GM23338 (cell line): ENCODE measurements around the gene GIGYF2. TPM values are rescaled to one million over a fixed set of nuclear protein-coding genes. Genes with fewer than 3 reads are reported as not detected.

Experiments used
- ATAC-seq: fragments of 200-7000 bp; cut with Tn5 transposase; 3 replicates; pipeline ENCODE4 v1.9.1; 2020
- DNase-seq: peaks from one replicate; pipeline ENCODE4 v3.0.0-alpha.2; 2015; ENCODE audit warnings: low spot score
- H2AFZ ChIP-seq: fragments of 200-600 bp; sonication (generic); 2 replicates; pipeline ENCODE4 v1.8.0; 2016; ENCODE audit warnings: antibody characterized with exemption, mild to moderate bottlenecking, moderate library complexity
- H3F3A ChIP-seq: fragments of 200-600 bp; sonication (generic); replicated peaks from 2 replicates; pipeline ENCODE4 v1.8.0; 2017; ENCODE audit warnings: antibody characterized with exemption, mixed run types, low read depth
- H3K27ac ChIP-seq: fragments of 200-600 bp; sonication (generic); 2 replicates; pipeline ENCODE4 v1.6.1; 2016; ENCODE audit warnings: low read depth
- H3K27me3 ChIP-seq: fragments of 200-600 bp; sonication (generic); 2 replicates; pipeline ENCODE4 v1.8.0; 2016; ENCODE audit warnings: mild to moderate bottlenecking, mixed run types, moderate library complexity; ENCODE audit not compliant: insufficient read depth
- H3K36me3 ChIP-seq: fragments of 200-600 bp; sonication (generic); 2 replicates; pipeline ENCODE4 v1.8.0; 2016; ENCODE audit warnings: mild to moderate bottlenecking; ENCODE audit not compliant: insufficient read depth
- H3K4me1 ChIP-seq: fragments of 200-600 bp; sonication (generic); 2 replicates; pipeline ENCODE4 v1.8.0; 2016; ENCODE audit warnings: mild to moderate bottlenecking, moderate library complexity; ENCODE audit not compliant: insufficient read depth
- H3K4me2 ChIP-seq: fragments of 200-600 bp; sonication (generic); 2 replicates; pipeline ENCODE4 v1.7.1; 2017; ENCODE audit warnings: mixed run types
- H3K4me3 ChIP-seq: fragments of 200-600 bp; sonication (generic); 2 replicates; pipeline ENCODE4 v1.6.1; 2016; ENCODE audit warnings: mixed run types
- H3K79me2 ChIP-seq: fragments of 200-600 bp; sonication (generic); replicated peaks from 2 replicates; pipeline ENCODE4 v1.8.0; 2017; ENCODE audit warnings: mild to moderate bottlenecking; ENCODE audit not compliant: insufficient read depth
- H3K9me2 ChIP-seq: fragments of 200-600 bp; sonication (generic); 2 replicates; pipeline ENCODE4 v1.8.0; 2017; ENCODE audit not compliant: insufficient read depth
- H4K20me1 ChIP-seq: fragments of 200-600 bp; sonication (generic); replicated peaks from 2 replicates; pipeline ENCODE4 v1.8.0; 2017; ENCODE audit warnings: mild to moderate bottlenecking; ENCODE audit not compliant: insufficient read depth
- H3K27ac Mint-ChIP-seq: 2 replicates; pipeline ENCODE4 v1.8.0; 2020; ENCODE audit warnings: inconsistent platforms, mild to moderate bottlenecking, moderate library complexity, mixed read lengths
- H3K27me3 Mint-ChIP-seq: 3 replicates; pipeline ENCODE4 v1.8.0; 2022; ENCODE audit warnings: low read depth, mild to moderate bottlenecking, moderate library complexity, mixed read lengths, inconsistent platforms; ENCODE audit not compliant: insufficient read depth, poor library complexity
- H3K36me3 Mint-ChIP-seq: 3 replicates; pipeline ENCODE4 v1.8.0; 2021; ENCODE audit warnings: low read depth, mild to moderate bottlenecking, inconsistent platforms, moderate library complexity, mixed read lengths
- H3K4me1 Mint-ChIP-seq: 3 replicates; pipeline ENCODE4 v1.8.0; 2020; ENCODE audit warnings: mild to moderate bottlenecking, inconsistent platforms, mixed read lengths
- H3K4me3 Mint-ChIP-seq: 3 replicates; pipeline ENCODE4 v1.8.0; 2021; ENCODE audit warnings: moderate library complexity, mild to moderate bottlenecking, inconsistent platforms, mixed read lengths
- H3K9me3 Mint-ChIP-seq: 3 replicates; pipeline ENCODE4 v1.8.0; 2020; ENCODE audit warnings: moderate library complexity, mild to moderate bottlenecking, inconsistent platforms, mixed read lengths
- CREB1 ChIP-seq: fragments of 250-450 bp; sonication (Bioruptor Pico); IDR thresholded peaks from 2 replicates; pipeline ENCODE4 v1.5.0; 2020; ENCODE audit warnings: low read depth, mild to moderate bottlenecking, moderate library complexity
- CTCF ChIP-seq, 2 experiments: fragments of 200-600 bp in 1 of 2; sonication (generic) in 1 of 2; conservative IDR thresholded peaks; 2 replicates each; pipeline versions ENCODE4 v1.5.1 to v1.6.1; 2016 to 2017; ENCODE audit warnings: antibody characterized with exemption in 2 of 2, low read depth in 2 of 2, mild to moderate bottlenecking in 2 of 2, moderate library complexity in 1 of 2
- EZH2 ChIP-seq: fragments of 200-600 bp; sonication (generic); IDR thresholded peaks from one replicate; pipeline ENCODE4 v1.8.0; 2017; ENCODE audit warnings: antibody characterized with exemption, mild to moderate bottlenecking, low read depth; ENCODE audit not compliant: unreplicated experiment
- EZH2phosphoT487 ChIP-seq: fragments of 200-600 bp; sonication (generic); IDR thresholded peaks from one replicate; pipeline ENCODE4 v1.8.1; 2018; ENCODE audit warnings: antibody characterized with exemption; ENCODE audit not compliant: unreplicated experiment
- JUNB ChIP-seq: IDR thresholded peaks from one replicate; pipeline ENCODE4 v1.6.1; 2016; ENCODE audit warnings: antibody characterized with exemption; ENCODE audit not compliant: unreplicated experiment
- NANOG ChIP-seq: IDR thresholded peaks from 2 replicates; pipeline ENCODE4 v1.6.1; 2016; ENCODE audit warnings: antibody characterized with exemption, borderline replicate concordance
- REST ChIP-seq: IDR thresholded peaks from one replicate; pipeline ENCODE4 v1.6.1; 2018; ENCODE audit warnings: antibody characterized with exemption; ENCODE audit not compliant: unreplicated experiment
- STAT1 ChIP-seq: IDR thresholded peaks from one replicate; pipeline ENCODE4 v1.6.1; 2016; ENCODE audit warnings: antibody characterized with exemption; ENCODE audit not compliant: unreplicated experiment
- ZNF331 ChIP-seq: fragments of 250-450 bp; sonication (Bioruptor Pico); IDR thresholded peaks from 2 replicates; pipeline ENCODE4 v1.5.0; 2020; ENCODE audit warnings: low read depth, mild to moderate bottlenecking, moderate library complexity
- ZNF462 ChIP-seq: fragments of 250-450 bp; sonication (Bioruptor Pico); IDR thresholded peaks from 2 replicates; pipeline ENCODE4 v1.5.0; 2020; ENCODE audit warnings: mild to moderate bottlenecking, moderate library complexity
- polyA plus RNA-seq: library from polyadenylated mRNA; unstranded; fragments of >200 nt; fragmentation: Nextera tagmentation; extraction: Ambion mirVana; gene quantifications from 2 replicates; pipeline ENCODE4 v1.2.1, GENCODE V29; 2016
- total RNA-seq: library from RNA; depleted of rRNA; stranded (reverse); fragments of >200 nt; shearing (Covaris generic); gene quantifications from 2 replicates; pipeline ENCODE4 v1.2.3, GENCODE V29; 2014

The GIGYF2 gene
- total and polyA plus RNA-seq, 2 experiments from 2014 or later, result 48.9 to 104 TPM

- TF ChIP-seq ZNF462 (CRISPR knock-in tag), result no peak
- TF ChIP-seq CREB1 (CRISPR knock-in tag), result no peak
- no peak for TF ChIP-seq JUNB
- TF ChIP-seq EZH2phosphoT487, result no peak
- TF ChIP-seq CTCF (conservative IDR thresholded peaks at IDR 0.05; ENCODE audit: low read depth in 2 of 2), result no peak
Observed at GRCh38 chr2:232857158-232857563, 160.0 kb downstream of the GIGYF2 start (continued).

- no peak overlapping the region for H3K4me2 ChIP-seq
- no peaks in the 10 kb centered on the region for H3K79me2 ChIP-seq
- Mint-ChIP-seq H3K9me3 (no peaks in the 10 kb centered on the region), H3K36me3 (peaks cover 35% of the 10 kb centered on the region), H3K27me3 (peaks cover 5% of the 10 kb centered on the region), H3K27ac (no peak overlapping the region), H3K4me3 (no peak overlapping the region), H3K4me1 (no peaks in the 10 kb centered on the region)
- H3K27ac ChIP-seq, result no peak overlapping the region; the same call in 1 of the 2 replicates
- no peak overlapping the region for H3K4me3 ChIP-seq
- no peak overlapping the region for H2AFZ ChIP-seq
- H3K4me1 ChIP-seq, result no peaks in the 10 kb centered on the region
- no peak for ATAC-seq
- no peaks in the 10 kb centered on the region for H3F3A ChIP-seq
- H3K36me3 ChIP-seq, result peaks cover 26% of the 10 kb centered on the region
- H4K20me1 ChIP-seq, result no peaks in the 10 kb centered on the region; the same call in 1 of the 2 replicates
- no peaks in the 10 kb centered on the region for H3K27me3 ChIP-seq
- H3K9me2 ChIP-seq, result no peaks in the 10 kb centered on the region
- no peak for DNase-seq
- TF ChIP-seq EZH2phosphoT487 (no peak), REST (no peak), STAT1 (no peak), CTCF (conservative IDR thresholded peaks at IDR 0.05; ENCODE audit: low read depth in 2 of 2) (no peak), CREB1 (CRISPR knock-in tag) (no peak), EZH2 (no peak), ZNF331 (CRISPR knock-in tag) (no peak), NANOG (no peak), JUNB (no peak)
Observed at GRCh38 chr2:232859385-232859916, 162.3 kb downstream of the GIGYF2 start.
